Skeletal muscle tissue (tissue), 4 donors: Measurements from ENCODE around the gene PCK2. TPM values are rescaled to one million over a fixed set of nuclear protein-coding genes. Genes with fewer than 3 reads are reported as not detected.

Source experiments
- H3K27ac ChIP-seq: one replicate; pipeline ENCODE4 v1.7.0; 2013; ENCODE audit warnings: mild to moderate bottlenecking, low read depth, low read length, inconsistent platforms
- H3K27me3 ChIP-seq, 3 donors: one replicate each; pipeline ENCODE4 v1.7.0; 2013; ENCODE audit warnings: low read length in 3 of 3; ENCODE audit not compliant: control insufficient read depth in 3 of 3, insufficient read depth in 3 of 3
- H3K36me3 ChIP-seq, 3 donors: one replicate each; pipeline ENCODE4 v1.7.0; 2013; ENCODE audit warnings: low read length in 3 of 3; ENCODE audit not compliant: control insufficient read depth in 3 of 3, insufficient read depth in 3 of 3
- H3K4me1 ChIP-seq, 3 donors: one replicate each; pipeline ENCODE4 v1.7.0; 2013; ENCODE audit warnings: low read length in 3 of 3, mild to moderate bottlenecking in 3 of 3; ENCODE audit not compliant: control insufficient read depth in 3 of 3, insufficient read depth in 3 of 3
- H3K4me3 ChIP-seq, 3 donors: one replicate each; pipeline ENCODE4 v1.7.0; 2013; ENCODE audit warnings: low read length in 3 of 3
- H3K9ac ChIP-seq, 3 donors: one replicate each; pipeline ENCODE4 v1.7.0; 2013; ENCODE audit warnings: low read length in 3 of 3, mild to moderate bottlenecking in 3 of 3, moderate library complexity in 2 of 3, low read depth in 1 of 3
- H3K9me3 ChIP-seq, 3 donors: one replicate each; pipeline ENCODE4 v1.7.0; 2013; ENCODE audit warnings: low read length in 3 of 3; ENCODE audit not compliant: control insufficient read depth in 3 of 3
- total RNA-seq: library from RNA; depleted of rRNA; stranded (reverse); fragments of >200 nt; gene quantifications from one replicate; pipeline ENCODE4 v1.2.3, GENCODE V29; 2014
- donor health status: Osteomylitis.

The PCK2 gene
- total RNA-seq, 1 donor from 2014 or later: 3.7 TPM

- peaks cover 16 to 24% (median 19%) of the 10 kb centered on the region in 3 donors for H3K36me3 ChIP-seq
- no peaks in the 10 kb centered on the region for H3K9me3 ChIP-seq
- no peak overlapping the region for H3K9ac ChIP-seq
- no peak overlapping the region for H3K4me3 ChIP-seq
- peaks cover 46 to 70% (median 49%) of the 10 kb centered on the region in 3 donors for H3K4me1 ChIP-seq
- no peak overlapping the region for H3K27ac ChIP-seq
- H3K27me3 ChIP-seq: no peaks in the 10 kb centered on the region
Measured at GRCh38 chr14:24143511-24143910, 49.4 kb downstream of the PCK2 start.

DNA sequence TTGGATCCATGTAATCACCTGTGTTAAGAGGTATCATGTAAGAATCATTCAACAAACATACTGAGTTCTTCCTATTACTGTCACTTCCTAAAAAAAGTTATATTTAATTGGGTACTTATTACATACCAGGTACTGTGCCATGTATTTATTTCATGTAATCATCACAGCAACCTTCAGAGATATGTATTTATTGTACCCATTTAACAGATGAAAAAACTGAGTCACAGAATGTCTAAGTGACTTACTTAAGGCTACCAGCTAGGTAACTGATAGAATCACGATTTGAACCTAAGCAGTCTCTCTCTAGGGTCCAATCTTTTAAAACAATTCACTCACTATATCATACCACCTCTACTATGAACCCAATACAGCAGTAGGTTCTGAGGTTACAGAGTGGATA is 50.3 kb downstream of the PCK2 start:
- Histone ChIP-seq H3K36me3 (peaks cover 9 to 23% (median 12%) of the 10 kb centered on the region in 3 donors), H3K4me3 (no peak overlapping the region), H3K27ac (no peak overlapping the region), H3K9me3 (no peaks in the 10 kb centered on the region), H3K4me1 (peaks cover 39 to 68% (median 45%) of the 10 kb centered on the region in 3 donors), H3K27me3 (no peaks in the 10 kb centered on the region), H3K9ac (no peak overlapping the region)

DNA sequence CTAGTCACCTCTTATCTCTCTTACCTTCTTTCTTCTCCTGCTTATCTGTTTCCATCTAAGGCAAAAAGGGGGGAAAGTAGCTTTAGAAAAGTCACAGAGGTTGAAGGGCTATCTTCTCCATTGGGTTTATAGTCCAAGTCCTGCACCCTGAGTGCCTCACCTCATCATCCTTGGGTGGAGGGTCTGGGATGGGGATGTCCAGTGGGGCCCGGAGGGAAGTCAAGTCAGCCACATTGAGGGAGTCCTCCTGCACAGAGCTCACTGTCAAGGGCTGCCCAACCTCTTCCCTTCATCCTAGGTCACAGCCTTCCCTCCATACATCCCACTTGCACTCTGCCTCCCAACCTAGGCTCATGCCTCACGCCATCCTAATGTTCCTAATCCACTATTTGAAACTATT is 51.1 kb downstream of the PCK2 start:
- H3K9me3 ChIP-seq: no peaks in the 10 kb centered on the region
- H3K4me3 ChIP-seq: peak overlapping the region in 1 of 3 donors; percentile 4
- H3K27me3 ChIP-seq: no peaks in the 10 kb centered on the region
- H3K27ac ChIP-seq: peak overlapping the region; percentile 90
- H3K36me3 ChIP-seq: peaks cover 14 to 28% (median 17%) of the 10 kb centered on the region in 3 donors
- peaks cover 34 to 67% (median 41%) of the 10 kb centered on the region in 3 donors for H3K4me1 ChIP-seq
- H3K9ac ChIP-seq: peak overlapping the region in 2 of 3 donors; percentile 81 to 96

GRCh38 chr14:24145690-24146452 is 51.8 kb downstream of the PCK2 start:
- Histone ChIP-seq H3K4me1 (peaks cover 34 to 61% (median 36%) of the 10 kb centered on the region in 3 donors), H3K9ac (peak overlapping the region; percentile 81 to 96 (median 91)), H3K9me3 (no peaks in the 10 kb centered on the region), H3K27ac (peak overlapping the region; percentile 90), H3K27me3 (no peaks in the 10 kb centered on the region), H3K36me3 (peaks cover 20 to 35% (median 24%) of the 10 kb centered on the region in 3 donors), H3K4me3 (peak overlapping the region; percentile 85 to 97 (median 94))

DNA sequence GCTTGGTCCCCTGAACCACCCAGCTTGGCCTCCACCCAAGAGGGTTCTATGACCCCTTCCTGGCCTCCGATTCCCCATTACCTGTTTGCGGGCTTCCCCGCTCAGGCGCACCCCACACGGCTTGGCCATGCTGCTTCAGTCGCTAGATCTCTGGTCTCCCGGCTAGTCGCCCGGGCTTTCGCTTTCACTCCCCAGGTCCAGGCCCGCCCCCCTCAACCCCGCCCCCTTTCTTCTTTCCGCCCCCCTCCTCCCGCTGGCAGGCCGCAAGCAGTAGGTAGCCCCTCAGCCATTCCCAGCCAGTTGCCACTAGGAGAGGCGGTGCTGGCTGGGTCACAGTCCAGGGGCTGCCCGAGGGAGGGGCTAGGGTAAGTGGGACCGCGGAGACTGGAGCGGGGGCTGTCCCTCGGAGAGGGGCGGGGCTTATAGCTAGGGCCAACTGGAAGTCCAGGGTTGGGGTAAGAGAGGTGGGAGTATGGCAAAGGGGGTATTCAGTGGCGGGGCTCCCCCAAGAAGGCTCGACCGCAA is 52.4 kb downstream of the PCK2 start, which contains the start of gene PSME2:
TSS of gene PSME2 (minus strand) at position 158 of the 525 bp plus-strand sequence. CDS start at position 129, 29 bp downstream.
- H3K4me3 ChIP-seq: peak within 1 kb of the TSS; percentile 90 to 97 (median 94)
- no peaks in the 10 kb centered on the region for H3K9me3 ChIP-seq
- peaks cover 27 to 41% (median 30%) of the 10 kb centered on the region in 3 donors for H3K36me3 ChIP-seq
- no peaks in the 10 kb centered on the region for H3K27me3 ChIP-seq
- H3K4me1 ChIP-seq: peaks cover 34 to 57% (median 36%) of the 10 kb centered on the region in 3 donors
- peak within 1 kb of the TSS; percentile 90 for H3K27ac ChIP-seq
- peak within 1 kb of the TSS; percentile 90 to 96 (median 91) for H3K9ac ChIP-seq

GRCh38 chr14:24146978-24147760 is 53.1 kb downstream of the PCK2 start, which contains the start of gene RNF31:
Gene RNF31 (plus strand): TSS chr14:24147498. CDS start chr14:24147699, 201 bp downstream.
- Histone ChIP-seq H3K9ac (peak within 1 kb of the TSS; percentile 90 to 96 (median 91)), H3K4me1 (peaks cover 31 to 52% (median 31%) of the 10 kb centered on the region in 3 donors), H3K4me3 (peak within 1 kb of the TSS; percentile 90 to 97 (median 94)), H3K36me3 (peaks cover 33 to 48% (median 36%) of the 10 kb centered on the region in 3 donors), H3K27ac (peak within 1 kb of the TSS; percentile 90), H3K9me3 (no peaks in the 10 kb centered on the region), H3K27me3 (no peaks in the 10 kb centered on the region)

DNA sequence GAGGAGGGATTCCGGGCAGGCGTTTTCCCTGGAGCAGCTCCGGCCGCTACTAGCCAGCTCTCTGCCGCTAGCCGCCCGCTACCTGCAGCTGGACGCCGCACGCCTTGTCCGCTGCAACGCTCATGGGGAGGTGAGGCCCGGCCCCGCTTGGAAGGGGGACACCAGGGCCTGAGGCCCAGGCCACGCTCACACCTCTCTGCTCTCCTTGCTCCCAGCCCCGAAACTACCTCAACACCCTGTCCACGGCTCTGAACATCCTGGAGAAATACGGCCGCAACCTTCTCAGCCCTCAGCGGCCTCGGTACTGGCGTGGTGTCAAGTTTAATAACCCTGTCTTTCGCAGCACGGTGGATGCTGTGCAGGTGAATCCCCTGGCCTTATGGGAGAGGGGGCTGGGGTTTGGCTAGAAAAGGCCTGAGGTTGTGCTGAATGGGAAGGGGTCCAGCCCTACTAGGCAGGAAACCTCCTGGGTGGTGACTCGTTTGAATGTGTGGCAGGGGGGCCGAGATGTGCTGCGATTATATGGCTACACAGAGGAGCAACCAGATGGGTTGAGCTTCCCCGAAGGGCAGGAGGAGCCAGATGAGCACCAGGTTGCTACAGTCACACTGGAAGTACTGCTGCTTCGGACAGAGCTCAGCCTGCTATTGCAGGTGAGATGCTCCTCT is 53.8 kb downstream of the PCK2 start:
- Histone ChIP-seq H3K9ac (peak overlapping the region; percentile 90 to 96 (median 91)), H3K4me1 (peaks cover 30 to 50% (median 31%) of the 10 kb centered on the region in 3 donors), H3K9me3 (no peaks in the 10 kb centered on the region), H3K27me3 (no peaks in the 10 kb centered on the region), H3K36me3 (peaks cover 37 to 52% (median 39%) of the 10 kb centered on the region in 3 donors), H3K4me3 (peak overlapping the region; percentile 90 to 97 (median 94)), H3K27ac (peak overlapping the region; percentile 80)

DNA sequence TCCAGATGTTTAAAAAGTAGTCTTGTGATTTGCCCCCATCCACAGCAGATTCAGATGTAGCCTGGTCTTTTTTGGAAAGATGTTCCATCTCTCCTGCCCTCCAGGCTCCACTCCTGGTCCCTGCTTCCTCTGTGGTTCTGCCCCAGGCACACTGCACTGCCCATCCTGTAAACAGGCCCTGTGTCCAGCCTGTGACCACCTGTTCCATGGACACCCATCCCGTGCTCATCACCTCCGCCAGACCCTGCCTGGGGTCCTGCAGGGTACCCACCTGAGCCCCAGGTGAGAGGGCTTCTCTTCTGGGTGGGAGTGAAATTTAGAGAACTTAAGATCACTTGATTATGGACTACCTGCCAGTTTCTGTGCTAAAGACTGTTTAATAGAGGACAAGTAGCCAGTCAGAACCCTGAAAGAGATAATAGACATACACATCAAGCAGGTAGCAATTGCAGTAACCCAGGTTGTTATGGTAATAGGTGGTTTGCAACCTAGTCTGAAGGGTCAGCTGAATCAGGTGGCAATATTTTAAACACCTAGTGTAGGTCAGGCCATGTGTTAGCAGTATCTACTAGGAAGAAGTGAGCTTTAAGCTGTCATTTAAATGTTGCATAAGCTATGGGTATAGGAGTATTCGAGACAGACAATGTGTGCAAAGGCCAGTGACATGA is 55.3 kb downstream of the PCK2 start:
- Histone ChIP-seq H3K4me3 (no peak overlapping the region), H3K27ac (no peak overlapping the region), H3K4me1 (peaks cover 25 to 38% (median 30%) of the 10 kb centered on the region in 3 donors), H3K36me3 (peaks cover 33 to 51% (median 35%) of the 10 kb centered on the region in 3 donors), H3K27me3 (no peaks in the 10 kb centered on the region), H3K9ac (no peak overlapping the region), H3K9me3 (no peaks in the 10 kb centered on the region)

DNA sequence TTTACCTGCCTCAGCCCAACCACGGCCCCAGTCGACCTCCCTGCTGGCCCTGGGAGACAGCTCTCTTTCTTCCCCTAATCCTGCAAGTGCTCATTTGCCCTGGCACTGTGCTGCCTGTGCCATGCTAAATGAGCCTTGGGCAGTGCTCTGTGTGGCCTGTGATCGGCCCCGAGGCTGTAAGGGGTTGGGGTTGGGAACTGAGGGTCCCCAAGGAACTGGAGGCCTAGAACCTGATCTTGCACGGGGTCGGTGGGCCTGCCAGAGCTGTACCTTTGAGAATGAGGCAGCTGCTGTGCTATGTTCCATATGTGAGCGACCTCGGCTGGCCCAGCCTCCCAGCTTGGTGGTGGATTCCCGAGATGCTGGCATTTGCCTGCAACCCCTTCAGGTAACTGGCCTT is 56.0 kb downstream of the PCK2 start:
- no peak overlapping the region for H3K27ac ChIP-seq
- peaks cover 24 to 35% (median 30%) of the 10 kb centered on the region in 3 donors for H3K4me1 ChIP-seq
- no peaks in the 10 kb centered on the region for H3K27me3 ChIP-seq
- H3K9ac ChIP-seq: peak overlapping the region in 1 of 3 donors; percentile 8
- H3K9me3 ChIP-seq: no peaks in the 10 kb centered on the region
- peaks cover 38 to 53% (median 39%) of the 10 kb centered on the region in 3 donors for H3K36me3 ChIP-seq
- H3K4me3 ChIP-seq: no peak overlapping the region
